ENCODE data around the gene NSDHL.

- no peak for TF ChIP-seq ZFP3 (CRISPR knock-in tag; IDR thresholded peaks at IDR 0.05)
- TF ChIP-seq ISL1 (CRISPR knock-in tag; IDR thresholded peaks at IDR 0.05) = no peak
- no peak for TF ChIP-seq GLIS3 (CRISPR knock-in tag; IDR thresholded peaks at IDR 0.05)
- TF ChIP-seq ARNTL (CRISPR knock-in tag; IDR thresholded peaks at IDR 0.05; ENCODE audit: borderline replicate concordance, low read depth) = no peak
- no peak for TF ChIP-seq OSR1 (CRISPR knock-in tag; IDR thresholded peaks at IDR 0.05)
These were observed 13.4 kb downstream of the NSDHL start for GRCh38 chrX:152844256-152844655.

Measured in SK-N-SH treated with all-trans-retinoic acid at 6 μM for 48 hours (cell line).